Fibroblast of mammary gland (primary cell): ENCODE measurements around the gene NT5C1A.

Experiments used
- DNase-seq: peaks from one replicate; pipeline ENCODE4 v3.0.0-alpha.2; 2010; ENCODE audit warnings: low read depth
- H3K4me3 ChIP-seq: 2 replicates; pipeline ENCODE4 v1.5.1; 2011; ENCODE audit warnings: low read depth, mild to moderate bottlenecking, low read length, moderate library complexity; ENCODE audit not compliant: control insufficient read depth
- CTCF ChIP-seq: conservative IDR thresholded peaks from 2 replicates; pipeline ENCODE4 v1.5.1; 2011; ENCODE audit warnings: low read depth, low read length, inconsistent platforms; ENCODE audit not compliant: control insufficient read depth, insufficient read depth

The NT5C1A gene

GRCh38 chr1:39668894-39669293 is 3.0 kb downstream of the NT5C1A start:
- no peak for DNase-seq
- H3K4me3 ChIP-seq, result no peak overlapping the region
- no peak for TF ChIP-seq CTCF

- H3K4me3 ChIP-seq, result no peak overlapping the region
- no peak for TF ChIP-seq CTCF
- DNase-seq, result no peak
Measured at GRCh38 chr1:39668111-39668510, 3.8 kb downstream of the NT5C1A start.

GRCh38 chr1:39666772-39667171 is 5.1 kb downstream of the NT5C1A start:
- DNase-seq, result no peak
- no peak overlapping the region for H3K4me3 ChIP-seq
- no peak for TF ChIP-seq CTCF

GRCh38 chr1:39663559-39663958 is 8.3 kb downstream of the NT5C1A start:
- DNase-seq, result no peak
- TF ChIP-seq CTCF, result no peak
- no peak overlapping the region for H3K4me3 ChIP-seq

GRCh38 chr1:39662861-39663260 is 9.0 kb downstream of the NT5C1A start:
- DNase-seq, result no peak
- no peak for TF ChIP-seq CTCF
- H3K4me3 ChIP-seq, result no peak overlapping the region

GRCh38 chr1:39659538-39659937 is 12.4 kb downstream of the NT5C1A start:
- DNase-seq, result no peak
- no peak for TF ChIP-seq CTCF
- H3K4me3 ChIP-seq, result no peak overlapping the region

GRCh38 chr1:39659110-39659509 is 12.8 kb downstream of the NT5C1A start:
- no peak for TF ChIP-seq CTCF
- DNase-seq, result no peak
- no peak overlapping the region for H3K4me3 ChIP-seq
